Hindlimb muscle (tissue), 1 donor: ENCODE measurements around the gene ORM1. TPM values are rescaled to one million over a fixed set of nuclear protein-coding genes. Genes with fewer than 3 reads are reported as not detected.
"Not testable (repeated sequence)": the region's sequence is repeated elsewhere in the genome, so short reads cannot be mapped to it uniquely, and the experiment has no call there.

Experiments
- DNase-seq: peaks from one replicate; pipeline ENCODE4 v3.0.0-alpha.2; 2013
- polyA plus RNA-seq: library from polyadenylated mRNA; unstranded; fragments of 120-200 nt; gene quantifications from one replicate; pipeline ENCODE4 v1.2.1, GENCODE V29; 2013; ENCODE audit not compliant: insufficient read length

Gene ORM1
- polyA plus RNA-seq, 1 donor: 0.30 TPM

- not testable (repeated sequence) for DNase-seq
Measured at GRCh38 chr9:114325684-114326254, 2.9 kb downstream of the ORM1 start.

GRCh38 chr9:114327749-114328148, 4.9 kb downstream of the ORM1 start:
- DNase-seq: no peak

DNA sequence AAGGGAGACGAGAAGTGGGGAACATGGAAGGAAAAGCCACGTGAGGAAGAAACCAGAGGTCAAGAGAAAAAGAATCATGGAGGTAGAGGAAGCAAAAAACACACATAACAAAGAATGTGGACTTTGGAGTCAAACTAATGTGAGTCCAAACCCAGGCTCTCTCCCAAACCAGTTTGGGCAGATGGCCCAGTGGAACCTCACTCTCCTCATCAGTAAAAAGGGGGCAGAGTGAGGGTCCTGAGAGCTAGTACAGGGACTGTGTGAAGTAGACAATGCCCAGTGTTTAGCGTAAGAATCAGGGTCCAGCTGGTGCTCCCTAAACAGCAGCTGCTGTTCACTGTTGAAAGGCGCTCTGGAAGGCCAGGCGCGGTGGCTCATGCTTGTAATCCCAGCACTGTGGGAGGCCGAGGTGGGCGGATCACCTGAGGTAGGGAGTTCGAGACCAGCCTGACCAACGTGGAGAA, 5.5 kb downstream of the ORM1 start:
- not testable (repeated sequence) for DNase-seq

GRCh38 chr9:114328937-114329624, 6.2 kb downstream of the ORM1 start:
- not testable (repeated sequence) for DNase-seq

DNA sequence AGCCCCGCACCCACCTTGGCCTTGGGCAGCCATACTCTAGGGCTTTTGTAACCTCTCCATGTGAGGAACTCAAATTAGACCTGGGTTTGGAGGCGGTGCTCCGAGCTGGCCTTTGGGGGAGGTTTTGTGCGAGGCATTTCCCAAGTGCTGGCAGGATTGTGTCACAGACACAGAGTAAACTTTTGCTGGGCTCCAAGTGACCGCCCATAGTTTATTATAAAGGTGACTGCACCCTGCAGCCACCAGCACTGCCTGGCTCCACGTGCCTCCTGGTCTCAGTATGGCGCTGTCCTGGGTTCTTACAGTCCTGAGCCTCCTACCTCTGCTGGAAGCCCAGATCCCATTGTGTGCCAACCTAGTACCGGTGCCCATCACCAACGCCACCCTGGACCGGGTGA, 6.7 kb downstream of the ORM1 start, which contains the start of gene ORM2:
ORM2 (plus strand) TSS at position 245 of the 398 bp plus-strand sequence; CDS start at position 281, 36 bp downstream.
- DNase-seq: not testable (repeated sequence)

GRCh38 chr9:114330636-114331035, 7.7 kb downstream of the ORM1 start:
- no peak for DNase-seq

GRCh38 chr9:114331229-114332195, 8.6 kb downstream of the ORM1 start:
- DNase-seq: not testable (repeated sequence)

GRCh38 chr9:114332474-114333040, 9.7 kb downstream of the ORM1 start:
- not testable (repeated sequence) for DNase-seq

DNA sequence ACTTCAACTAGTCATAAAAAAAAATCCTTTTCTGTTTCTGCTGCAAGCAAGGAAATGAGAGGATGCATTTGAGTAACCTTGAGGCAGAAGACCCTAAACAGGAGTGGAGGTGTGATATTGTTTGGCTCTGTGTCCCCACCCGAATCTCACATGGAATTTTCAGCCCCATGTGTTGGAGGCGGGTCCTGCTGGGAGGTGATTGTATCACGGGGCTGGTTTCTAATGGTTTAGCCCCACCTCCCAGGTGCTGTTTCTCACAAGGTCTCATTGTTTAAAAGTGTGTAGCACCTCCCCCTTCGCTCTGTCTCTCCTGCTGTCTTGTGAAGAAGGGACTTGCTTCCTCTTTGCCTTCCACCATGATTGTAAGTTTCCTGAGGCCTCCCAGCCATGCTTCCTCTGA, 10.8 kb downstream of the ORM1 start:
- DNase-seq: not testable (repeated sequence)

DNA sequence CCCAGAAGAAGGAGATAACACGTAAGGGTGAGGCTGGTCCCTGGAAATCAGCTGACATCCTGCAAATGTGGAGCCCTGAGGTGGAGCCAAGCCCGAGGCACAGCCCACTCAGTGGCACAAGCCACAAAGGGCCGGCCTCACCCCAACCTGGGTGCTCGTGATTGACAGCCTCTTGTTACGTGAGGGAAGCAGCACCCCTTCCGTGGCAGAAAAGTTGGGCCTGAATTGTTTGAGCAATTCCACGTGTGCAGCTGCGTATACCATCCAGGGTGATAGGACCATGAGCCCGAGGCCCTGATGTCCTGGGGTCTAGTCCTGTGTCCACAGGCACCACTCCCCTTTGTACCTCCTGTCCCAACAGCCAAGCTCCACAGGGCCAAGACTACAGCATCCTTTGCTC, 11.6 kb downstream of the ORM1 start:
- DNase-seq: no peak

GRCh38 chr9:114335745-114336144, 12.8 kb downstream of the ORM1 start:
- no peak for DNase-seq

GRCh38 chr9:114336157-114336556, 13.3 kb downstream of the ORM1 start:
- DNase-seq: no peak

DNA sequence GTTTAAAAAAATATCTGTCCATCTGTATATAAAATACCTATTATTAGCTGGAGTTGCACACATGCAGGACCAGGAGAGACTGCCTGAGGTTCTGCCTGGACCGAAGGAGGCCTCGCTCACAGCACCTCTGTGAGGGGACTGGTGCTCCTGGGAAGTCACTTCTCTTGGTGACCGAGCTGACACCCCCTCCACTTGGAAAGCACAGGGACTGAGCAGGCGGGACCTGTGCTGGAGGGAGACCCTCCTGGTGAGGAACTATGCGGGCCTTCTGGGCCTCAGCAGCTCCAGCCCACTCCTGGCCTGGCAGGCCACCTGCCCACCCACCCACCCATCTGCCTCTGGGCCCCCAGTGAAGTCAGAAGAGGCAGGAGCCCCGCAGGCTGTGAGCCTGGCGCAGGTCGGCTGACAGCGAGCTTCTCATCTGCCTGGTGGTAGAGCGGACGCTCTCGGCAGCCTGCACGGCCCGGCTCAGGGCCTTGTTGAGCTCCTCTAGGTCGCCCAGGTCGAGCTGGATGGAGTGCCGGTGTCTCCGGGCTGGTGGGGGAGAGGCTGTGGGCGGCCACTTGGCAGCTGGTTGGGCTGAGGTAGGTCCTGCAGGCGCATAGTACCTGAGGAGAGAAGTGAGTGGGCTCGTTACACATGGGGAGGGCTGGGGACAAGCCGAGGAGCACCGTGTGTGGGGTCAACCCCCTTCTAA, 13.9 kb downstream of the ORM1 start:
- DNase-seq: no peak

GRCh38 chr9:114338187-114338586, 15.3 kb downstream of the ORM1 start:
- DNase-seq: no peak

GRCh38 chr9:114339130-114339908, 16.4 kb downstream of the ORM1 start:
- no peak for DNase-seq

DNA sequence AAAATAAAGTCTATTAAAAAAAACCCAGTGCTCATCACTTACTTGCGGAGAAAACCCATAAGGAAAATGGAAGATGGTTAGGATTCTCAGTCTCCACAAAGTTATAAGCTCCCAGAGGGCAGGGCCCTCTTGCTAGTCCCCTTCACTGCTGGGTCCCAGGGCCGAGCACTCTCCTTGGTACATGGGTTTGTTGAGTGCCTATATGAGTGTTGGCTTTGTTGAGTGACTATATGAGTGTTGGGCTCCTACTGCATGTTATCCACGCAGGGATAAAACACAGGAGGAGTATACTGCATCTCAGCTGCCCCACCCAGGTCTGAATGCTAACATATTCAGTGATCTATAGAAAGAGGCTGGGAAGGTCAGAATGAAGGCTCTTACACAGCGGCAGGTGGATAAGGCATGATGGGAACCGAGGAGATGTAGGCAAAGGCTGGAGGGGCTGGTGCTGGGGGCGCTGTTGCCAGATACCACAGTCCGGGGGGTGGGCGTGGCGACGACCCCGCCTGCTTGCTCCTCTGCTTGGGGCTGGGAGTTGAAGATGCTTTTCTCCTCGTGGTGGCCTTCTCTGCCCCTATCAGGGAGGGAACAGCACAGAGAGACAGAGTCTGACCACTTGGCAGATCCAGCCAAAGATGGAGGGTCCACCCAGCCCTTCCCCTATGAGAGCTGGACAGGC, 18.4 kb downstream of the ORM1 start:
- DNase-seq: no peak

GRCh38 chr9:114341991-114342390, 19.1 kb downstream of the ORM1 start:
- DNase-seq: no peak

GRCh38 chr9:114342755-114343440, 20.0 kb downstream of the ORM1 start:
- no peak for DNase-seq

DNA sequence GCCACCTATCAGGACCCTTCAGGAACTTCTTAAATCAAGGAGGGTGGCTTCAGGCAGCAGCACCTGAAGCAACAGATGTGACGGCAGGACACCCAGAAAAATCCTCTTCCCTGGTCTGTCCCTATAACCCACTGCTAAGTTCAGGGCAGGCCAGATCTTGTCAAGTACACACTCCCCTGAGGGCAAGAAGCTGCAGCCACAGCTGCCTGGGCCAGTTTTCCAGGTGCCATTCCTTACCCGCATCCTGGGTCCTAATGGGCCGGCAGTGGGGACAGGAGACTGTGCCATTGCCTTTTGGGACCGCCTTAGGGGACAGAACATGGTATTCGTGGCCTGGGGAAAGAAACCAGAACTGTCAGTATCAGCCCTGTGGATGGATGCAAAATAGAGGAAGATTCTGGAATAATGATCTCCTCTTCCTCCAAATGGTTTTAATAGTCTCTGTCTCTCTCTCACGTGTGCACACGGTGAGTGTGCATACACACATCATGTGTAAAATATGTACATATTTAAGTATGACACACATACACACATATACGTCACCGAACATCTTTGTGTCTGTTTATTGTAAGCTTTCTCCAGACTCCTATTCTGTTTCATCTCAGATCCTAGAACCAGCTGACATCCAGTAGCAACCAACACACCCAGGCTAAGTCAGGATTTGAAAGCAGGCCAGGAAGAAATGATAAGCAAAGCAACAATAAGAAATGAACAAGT, 20.7 kb downstream of the ORM1 start:
- no peak for DNase-seq
